ENCODE results near the gene XNDC1N.
A peak's percentile ranks its signal among the peaks of the same experiment; 100 is the strongest.
"Not testable (repeated sequence)": the region's sequence is repeated elsewhere in the genome, so short reads cannot be mapped to it uniquely, and the experiment has no call there.

XNDC1N gene

GRCh38 chr11:71931245-71931602 lies 2.8 kb upstream of the XNDC1N start:
- no peak for DNase-seq

GRCh38 chr11:71930556-71931244 lies 2.3 kb upstream of the XNDC1N start:
- DNase-seq, result no peak

GRCh38 chr11:71929491-71929890 lies 1.1 kb upstream of the XNDC1N start:
- DNase-seq, result no peak

GRCh38 chr11:71928737-71929443 lies 496 bp upstream of the XNDC1N start, which contains the start of gene RNF121:
RNF121 (plus strand) TSS chr11:71929046; CDS start chr11:71929062, 16 bp downstream.
- DNase-seq, result peak; percentile 97

- DNase-seq, result no peak
Measured at GRCh38 chr11:71917646-71918140, 10.7 kb downstream of the XNDC1N start.

- DNase-seq, result no peak
Measured at GRCh38 chr11:71914617-71915189, 13.7 kb downstream of the XNDC1N start.

GRCh38 chr11:71913756-71914526 lies 14.5 kb downstream of the XNDC1N start:
- no peak for DNase-seq

GRCh38 chr11:71911986-71912340 lies 16.4 kb downstream of the XNDC1N start:
- DNase-seq, result not testable (repeated sequence)

- DNase-seq, result not testable (repeated sequence)
Measured at GRCh38 chr11:71911321-71911985, 16.9 kb downstream of the XNDC1N start.

- not testable (repeated sequence) for DNase-seq
Measured at GRCh38 chr11:71910775-71911174, 17.6 kb downstream of the XNDC1N start.

GRCh38 chr11:71908218-71908617 lies 20.2 kb downstream of the XNDC1N start:
- DNase-seq, result no peak

GRCh38 chr11:71901137-71901536 lies 27.3 kb downstream of the XNDC1N start:
- DNase-seq, result not testable (repeated sequence)

GRCh38 chr11:71895961-71896360 lies 32.4 kb downstream of the XNDC1N start:
- no peak for DNase-seq

- DNase-seq, result not testable (repeated sequence)
Measured at GRCh38 chr11:71889181-71889872, 39.1 kb downstream of the XNDC1N start.

GRCh38 chr11:71888335-71889010 lies 39.9 kb downstream of the XNDC1N start:
- DNase-seq, result not testable (repeated sequence)

GRCh38 chr11:71885806-71886205 lies 42.6 kb downstream of the XNDC1N start:
- DNase-seq, result not testable (repeated sequence)
